DND-41 (cell line): ENCODE measurements around the gene TOLLIP.

Experiments
- EZH2 ChIP-seq: IDR thresholded peaks from 3 replicates; pipeline ENCODE4 v1.6.1; 2012; ENCODE audit warnings: borderline replicate concordance, low read depth, mild to moderate bottlenecking, moderate library complexity, low read length, inconsistent platforms; ENCODE audit not compliant: severe bottlenecking
- TF ChIP-seq, protein P1 (sequence below): IDR thresholded peaks from 2 replicates; pipeline ENCODE4 v1.5.1; 2012; ENCODE audit warnings: borderline replicate concordance, low read length, moderate library complexity, mild to moderate bottlenecking; ENCODE audit not compliant: poor library complexity, severe bottlenecking; ENCODE audit errors: extremely low read depth

DNA sequence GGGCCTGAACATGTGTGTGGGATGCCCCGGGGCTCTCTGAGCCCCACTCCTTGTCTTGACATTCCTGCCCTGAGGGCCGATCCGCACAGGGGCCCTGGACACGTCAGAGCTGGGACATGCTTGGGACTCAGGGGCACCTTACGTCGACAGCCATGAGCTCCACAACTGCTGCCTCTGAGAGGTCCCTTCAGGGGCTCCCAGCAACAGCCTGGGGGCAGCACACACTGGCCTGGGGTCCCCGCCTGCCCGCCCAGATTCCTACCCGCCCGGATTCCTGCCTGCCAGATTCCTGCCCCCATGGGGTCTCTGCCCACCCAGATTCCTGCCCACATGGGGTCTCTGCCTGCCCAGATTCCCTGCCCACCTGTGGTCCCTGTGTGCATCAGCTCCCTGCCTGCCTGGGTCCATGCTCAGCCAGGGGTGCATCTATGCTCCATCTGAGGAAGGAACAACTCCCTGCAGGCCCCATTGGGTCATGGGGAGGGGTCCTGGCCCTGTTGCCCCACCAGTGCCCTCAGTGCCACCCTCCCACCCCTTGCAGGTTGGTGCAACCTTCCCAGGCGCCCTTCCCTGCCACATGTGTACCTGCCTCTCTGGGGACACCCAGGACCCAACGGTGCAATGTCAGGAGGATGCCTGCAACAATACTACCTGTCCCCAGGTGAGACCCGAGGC is 50.9 kb downstream of the TOLLIP start:
- TF ChIP-seq, protein P1, sequence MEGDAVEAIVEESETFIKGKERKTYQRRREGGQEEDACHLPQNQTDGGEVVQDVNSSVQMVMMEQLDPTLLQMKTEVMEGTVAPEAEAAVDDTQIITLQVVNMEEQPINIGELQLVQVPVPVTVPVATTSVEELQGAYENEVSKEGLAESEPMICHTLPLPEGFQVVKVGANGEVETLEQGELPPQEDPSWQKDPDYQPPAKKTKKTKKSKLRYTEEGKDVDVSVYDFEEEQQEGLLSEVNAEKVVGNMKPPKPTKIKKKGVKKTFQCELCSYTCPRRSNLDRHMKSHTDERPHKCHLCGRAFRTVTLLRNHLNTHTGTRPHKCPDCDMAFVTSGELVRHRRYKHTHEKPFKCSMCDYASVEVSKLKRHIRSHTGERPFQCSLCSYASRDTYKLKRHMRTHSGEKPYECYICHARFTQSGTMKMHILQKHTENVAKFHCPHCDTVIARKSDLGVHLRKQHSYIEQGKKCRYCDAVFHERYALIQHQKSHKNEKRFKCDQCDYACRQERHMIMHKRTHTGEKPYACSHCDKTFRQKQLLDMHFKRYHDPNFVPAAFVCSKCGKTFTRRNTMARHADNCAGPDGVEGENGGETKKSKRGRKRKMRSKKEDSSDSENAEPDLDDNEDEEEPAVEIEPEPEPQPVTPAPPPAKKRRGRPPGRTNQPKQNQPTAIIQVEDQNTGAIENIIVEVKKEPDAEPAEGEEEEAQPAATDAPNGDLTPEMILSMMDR = no peak
- no peak for TF ChIP-seq EZH2
